ENCODE measurements around the gene DST.
A peak's percentile ranks its signal among the peaks of the same experiment; 100 is the strongest.
"Not testable (repeated sequence)": the region's sequence is repeated elsewhere in the genome, so short reads cannot be mapped to it uniquely, and the experiment has no call there.

Gene DST

GRCh38 chr6:56570413-56571359 is 72.0 kb downstream of the DST start:
- DNase-seq = no peak

GRCh38 chr6:56567501-56567900 is 75.2 kb downstream of the DST start:
- no peak for DNase-seq

GRCh38 chr6:56562730-56563129 is 80.0 kb downstream of the DST start:
- not testable (repeated sequence) for DNase-seq

- DNase-seq = no peak
Observed at GRCh38 chr6:56556751-56557540, 85.7 kb downstream of the DST start.

GRCh38 chr6:56555438-56555872 is 87.2 kb downstream of the DST start:
- no peak for DNase-seq

- no peak for DNase-seq
Observed at GRCh38 chr6:56552187-56553130, 90.2 kb downstream of the DST start.

- no peak for DNase-seq
Observed at GRCh38 chr6:56551409-56552120, 91.1 kb downstream of the DST start.

- DNase-seq = no peak
Observed at GRCh38 chr6:56550301-56550700, 92.4 kb downstream of the DST start.

GRCh38 chr6:56549014-56549413 is 93.7 kb downstream of the DST start:
- peak in 1 of 2 donors; percentile 62 for DNase-seq

- no peak for DNase-seq
Observed at GRCh38 chr6:56547687-56548086, 95.0 kb downstream of the DST start.

GRCh38 chr6:56542364-56543331 is 100.0 kb downstream of the DST start:
- DNase-seq = peak; percentile 78 to 81

GRCh38 chr6:56541741-56542360 is 100.8 kb downstream of the DST start:
- no peak for DNase-seq

- peak in 1 of 2 donors; percentile 42 for DNase-seq
Observed at GRCh38 chr6:56541030-56541600, 101.6 kb downstream of the DST start.

GRCh38 chr6:56540232-56541029 is 102.3 kb downstream of the DST start:
- DNase-seq = no peak

GRCh38 chr6:56539527-56540105 is 103.1 kb downstream of the DST start:
- DNase-seq = no peak

GRCh38 chr6:56538851-56539250 is 103.8 kb downstream of the DST start:
- no peak for DNase-seq

- DNase-seq = no peak
Observed at GRCh38 chr6:56537223-56537770, 105.4 kb downstream of the DST start.

- no peak for DNase-seq
Observed at GRCh38 chr6:56536536-56536935, 106.2 kb downstream of the DST start.

Data from hippocampal formation (tissue), 2 donors.